Fibroblast of skin of left biceps (primary cell): ENCODE measurements around the gene GTF3C1.
"Not testable (repeated sequence)": the region's sequence is repeated elsewhere in the genome, so short reads cannot be mapped to it uniquely, and the experiment has no call there.

Experiments used
- DNase-seq, 2 experiments: peaks; one replicate each; pipeline ENCODE4 v3.0.0-alpha.2; 2013; ENCODE audit warnings: low read depth in 2 of 2

Gene GTF3C1

GRCh38 chr16:27464626-27465482 lies 84.9 kb downstream of the GTF3C1 start:
- DNase-seq = no peak

- DNase-seq = no peak
These were observed 85.7 kb downstream of the GTF3C1 start for GRCh38 chr16:27463741-27464591.

GRCh38 chr16:27462846-27463682 lies 86.6 kb downstream of the GTF3C1 start:
- no peak for DNase-seq

GRCh38 chr16:27462200-27462845 lies 87.4 kb downstream of the GTF3C1 start:
- DNase-seq = no peak

GRCh38 chr16:27461483-27462171 lies 88.1 kb downstream of the GTF3C1 start:
- no peak for DNase-seq

- DNase-seq = no peak
These were observed 88.8 kb downstream of the GTF3C1 start for GRCh38 chr16:27460663-27461482.

GRCh38 chr16:27460213-27460612 lies 89.5 kb downstream of the GTF3C1 start:
- DNase-seq = no peak

GRCh38 chr16:27458987-27459688 lies 90.6 kb downstream of the GTF3C1 start:
- DNase-seq = no peak

- DNase-seq = no peak
These were observed 91.5 kb downstream of the GTF3C1 start for GRCh38 chr16:27458258-27458657.

- not testable (repeated sequence) for DNase-seq
These were observed 92.2 kb downstream of the GTF3C1 start for GRCh38 chr16:27457605-27457900.

GRCh38 chr16:27455700-27456099 lies 94.0 kb downstream of the GTF3C1 start:
- DNase-seq = no peak

GRCh38 chr16:27453494-27453825 lies 96.3 kb downstream of the GTF3C1 start:
- DNase-seq = no peak

GRCh38 chr16:27452569-27453493 lies 96.9 kb downstream of the GTF3C1 start:
- DNase-seq = no peak

GRCh38 chr16:27450196-27450549 lies 99.5 kb downstream of the GTF3C1 start:
- DNase-seq = no peak

- no peak for DNase-seq
These were observed 100.1 kb downstream of the GTF3C1 start for GRCh38 chr16:27449434-27450195.

- no peak for DNase-seq
These were observed 100.9 kb downstream of the GTF3C1 start for GRCh38 chr16:27448532-27449433.

- no peak for DNase-seq
These were observed 102.4 kb downstream of the GTF3C1 start for GRCh38 chr16:27447301-27447700.
